Transverse colon (tissue), 4 donors: ENCODE data around the gene RMDN2. TPM values are rescaled to one million over a fixed set of nuclear protein-coding genes. Genes with fewer than 3 reads are reported as not detected.

Experiments
- DNase-seq: peaks from one replicate; pipeline ENCODE4 v3.0.0-alpha.2; 2019
- H3K27ac ChIP-seq, 4 donors: fragments of 200-600 bp; sonication (generic); 2 replicates each; pipeline ENCODE4 v1.5.1; 2016 to 2018; ENCODE audit warnings: inconsistent platforms in 4 of 4
- H3K27me3 ChIP-seq: fragments of 200-600 bp; sonication (generic); 2 replicates; pipeline ENCODE4 v1.5.1; 2017; ENCODE audit warnings: inconsistent platforms
- H3K36me3 ChIP-seq, 4 donors: fragments of 200-600 bp; sonication (generic); 2 replicates each; pipeline ENCODE4 v1.5.1; 2017 to 2019; ENCODE audit warnings: inconsistent platforms in 4 of 4
- H3K4me1 ChIP-seq, 4 donors: fragments of 200-600 bp; sonication (generic); 2 replicates each; pipeline ENCODE4 v1.5.1; 2017 to 2020; ENCODE audit warnings: inconsistent platforms in 4 of 4
- H3K4me3 ChIP-seq, 4 donors: fragments of 200-600 bp; sonication (generic); 1 replicate in 1 of 4; 2 replicates in 3 of 4; pipeline versions ENCODE4 v1.5.1 to v1.6.1; 2017 to 2019; ENCODE audit warnings: inconsistent platforms in 4 of 4
- H3K9me3 ChIP-seq, 2 donors: fragments of 200-600 bp; sonication (generic); 2 replicates each; pipeline ENCODE4 v1.5.1; 2017 to 2019; ENCODE audit warnings: inconsistent platforms in 2 of 2
- CTCF ChIP-seq, 5 experiments: fragments of 200-600 bp in 3 of 5; fragments of 450-650 bp in 2 of 5; sonication (generic) in 3 of 5; IDR thresholded peaks; 1 replicate in 2 of 5; 2 replicates in 3 of 5; pipeline ENCODE4 v1.5.1; 2016 to 2017; ENCODE audit warnings: antibody characterized with exemption in 5 of 5, inconsistent platforms in 3 of 5, mild to moderate bottlenecking in 2 of 5, moderate library complexity in 1 of 5
- EP300 ChIP-seq: sonication (generic); formaldehyde crosslinking; IDR thresholded peaks from one replicate; pipeline ENCODE4 v1.6.1; 2017; ENCODE audit warnings: antibody characterized with exemption, low read depth
- POLR2A ChIP-seq: fragments of 450-650 bp; IDR thresholded peaks from one replicate; pipeline ENCODE4 v1.6.1; 2016; ENCODE audit warnings: antibody characterized with exemption, mild to moderate bottlenecking, moderate library complexity
- POLR2AphosphoS5 ChIP-seq, 3 donors: sonication (generic); formaldehyde crosslinking; IDR thresholded peaks; one replicate each; pipeline ENCODE4 v1.6.1; 2016; ENCODE audit warnings: antibody characterized with exemption in 3 of 3
- WGBS, 2 donors: methylation state at CpG; one replicate each; pipeline ENCODE4 v1.1.5; 2018; ENCODE audit warnings: low coverage in 1 of 2; 5-methylcytosine and 5-hydroxymethylcytosine counted together
- in situ Hi-C, 4 donors: fragments of 200-750 bp; cut with MboI; loops; one replicate each; pipeline versions ENCODE4 v1.15.0 to v1.15.1; 2017; ENCODE audit warnings: low sequenced_read_pairs in 3 of 4, low pct_ligation_motif_present in 1 of 4, low pct_unique_long_range_greater_than_20kb in 1 of 4
- intact Hi-C: fragments of 100-400 bp; cut with DNase I; formaldehyde crosslinking; loops from one replicate; pipeline ENCODE4 v1.15.1; 2023; ENCODE audit warnings: low total_unique reads
- total RNA-seq, 4 donors: library from RNA; depleted of rRNA; stranded (reverse); fragments of >200 nt; gene quantifications; one replicate each; pipeline ENCODE4 v1.1.0, GENCODE V29; 2016

Gene RMDN2
- total RNA-seq, 4 donors from 2014 or later, result 12.3 to 48.3 (median 28.9) TPM

- H3K9me3 ChIP-seq, result no peaks in the 10 kb centered on the region
- no peak overlapping the region for H3K27ac ChIP-seq
- TF ChIP-seq EP300 (no peak), CTCF (IDR thresholded peaks at IDR 0.05) (no peak), POLR2A (no peak), POLR2AphosphoS5 (IDR thresholded peaks at IDR 0.05) (no peak)
- H3K4me1 ChIP-seq, result peaks cover 0 to 7% (median 3%) of the 10 kb centered on the region in 4 donors
- no peaks in the 10 kb centered on the region for H3K27me3 ChIP-seq
- in situ Hi-C loops, result no loop called here
- no peaks in the 10 kb centered on the region for H3K36me3 ChIP-seq
- no peak overlapping the region for H3K4me3 ChIP-seq
- DNase-seq, result no peak
- 65 to 76% methylated on average over 4 of the region's 4 CpGs for WGBS, 2 donors
- intact Hi-C loops, result no loop called here
Observed at GRCh38 chr2:37911296-37911873, 13.7 kb upstream of the RMDN2 start.

- Histone ChIP-seq H3K4me1 (peaks cover 0 to 13% (median 6%) of the 10 kb centered on the region in 4 donors), H3K27me3 (no peaks in the 10 kb centered on the region), H3K36me3 (no peaks in the 10 kb centered on the region), H3K4me3 (no peak overlapping the region), H3K9me3 (no peaks in the 10 kb centered on the region), H3K27ac (no peak overlapping the region)
- 51 to 78% methylated on average over 1 of the region's 1 CpG for WGBS, 2 donors
- intact Hi-C loops (no loop called here), in situ Hi-C loops (no loop called here)
- no peak for TF ChIP-seq CTCF (IDR thresholded peaks at IDR 0.05)
- TF ChIP-seq POLR2AphosphoS5 (IDR thresholded peaks at IDR 0.05), result no peak
- no peak for TF ChIP-seq EP300
- TF ChIP-seq POLR2A, result no peak
- no peak for DNase-seq
Observed at GRCh38 chr2:37912056-37912455, 13.0 kb upstream of the RMDN2 start.

GRCh38 chr2:37912616-37913015 is 12.5 kb upstream of the RMDN2 start:
- WGBS, 2 donors, result 92 to 93% methylated on average over 2 of the region's 2 CpGs
- no peak overlapping the region for H3K4me3 ChIP-seq
- no peaks in the 10 kb centered on the region for H3K36me3 ChIP-seq
- H3K9me3 ChIP-seq, result no peaks in the 10 kb centered on the region
- intact Hi-C loops, result no loop called here
- DNase-seq, result no peak
- H3K4me1 ChIP-seq, result peaks cover 0 to 18% (median 9%) of the 10 kb centered on the region in 4 donors
- H3K27ac ChIP-seq, result no peak overlapping the region
- in situ Hi-C loops, result no loop called here
- TF ChIP-seq CTCF (IDR thresholded peaks at IDR 0.05) (no peak), POLR2AphosphoS5 (IDR thresholded peaks at IDR 0.05) (no peak), POLR2A (no peak), EP300 (no peak)
- no peaks in the 10 kb centered on the region for H3K27me3 ChIP-seq

GRCh38 chr2:37914340-37914739 is 10.7 kb upstream of the RMDN2 start:
- H3K4me1 ChIP-seq, result peaks cover 0 to 30% (median 13%) of the 10 kb centered on the region in 4 donors
- no peaks in the 10 kb centered on the region for H3K27me3 ChIP-seq
- WGBS, 2 donors, result 92 to 95% methylated on average over 2 to 5 of the region's 5 CpGs
- TF ChIP-seq CTCF (IDR thresholded peaks at IDR 0.05) (no peak), POLR2AphosphoS5 (IDR thresholded peaks at IDR 0.05) (no peak), POLR2A (no peak), EP300 (no peak)
- no peak overlapping the region for H3K4me3 ChIP-seq
- no peaks in the 10 kb centered on the region for H3K9me3 ChIP-seq
- in situ Hi-C loops, result no loop called here
- no peak for DNase-seq
- H3K27ac ChIP-seq, result no peak overlapping the region
- intact Hi-C loops, result no loop called here
- H3K36me3 ChIP-seq, result no peaks in the 10 kb centered on the region
